ENCODE measurements around the gene FGF3. TPM values are rescaled to one million over a fixed set of nuclear protein-coding genes. Genes with fewer than 3 reads are reported as not detected.

FGF3 gene
- total RNA-seq (2022; extraction: Qiagen RNA extraction) = not detected in 5 replicates

GRCh38 chr11:69818603-69819441 lies at the start of gene FGF3:
FGF3 (minus strand) TSS chr11:69819416; CDS start chr11:69818933, 483 bp downstream.

DNA sequence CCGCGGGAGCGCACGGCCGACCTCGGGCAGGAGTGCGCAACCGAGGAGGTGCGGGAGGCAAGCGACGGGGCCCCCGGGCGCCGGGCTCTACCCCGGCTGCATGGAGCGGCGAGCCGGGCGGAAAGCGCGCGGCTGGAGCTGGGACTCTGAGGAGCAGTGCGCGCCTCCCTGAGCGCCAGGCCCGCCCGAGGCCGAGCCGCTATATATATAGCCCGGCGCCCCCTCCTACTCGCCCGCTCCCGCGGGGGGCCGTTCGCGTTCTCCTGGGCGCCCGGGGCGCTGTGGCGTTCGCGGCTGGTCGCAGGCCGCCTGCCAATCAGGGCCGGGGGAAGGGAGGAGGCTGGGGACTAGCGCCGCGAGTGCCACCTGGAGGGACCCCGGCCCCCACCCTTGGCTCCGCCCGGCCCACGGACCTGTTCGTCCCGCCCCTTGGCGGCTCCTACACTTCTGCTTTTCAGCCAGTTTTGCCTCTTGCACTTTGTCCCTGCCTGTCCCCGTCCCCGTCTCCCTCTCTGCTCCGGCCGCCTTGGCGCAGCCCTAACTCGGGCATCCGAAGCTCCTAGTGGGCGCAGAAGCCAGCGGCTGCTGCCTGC lies 44.0 kb downstream of the FGF3 start, which contains the start of gene FGF4:
Gene FGF4 (minus strand): TSS at position 179 of the 593 bp plus-strand sequence. CDS start 257 bp downstream, outside the sequence.

Other genes with a start within 250 kb of the FGF3 start
- 147 to 223 TPM (median 198 TPM) in 5 replicates for gene CCND1, start 178.3 kb downstream of the FGF3 start, total RNA-seq (2022; extraction: Qiagen RNA extraction)
- gene LTO1, start 144.1 kb downstream of the FGF3 start, total RNA-seq (2022; extraction: Qiagen RNA extraction) = 27.8 to 34.9 TPM (median 34.4 TPM) in 5 replicates
- gene FGF19, start 115.4 kb downstream of the FGF3 start, total RNA-seq (2022; extraction: Qiagen RNA extraction) = 0.05 to 0.09 TPM (median 0.06 TPM) in 4 of 5 replicates, not detected in the other
- 0.03 to 0.09 TPM (median 0.04 TPM) in 3 of 5 replicates, not detected in the others for gene FGF4, start 44.1 kb downstream of the FGF3 start, total RNA-seq (2022; extraction: Qiagen RNA extraction)

All from A549 treated with dexamethasone at 1 μM for 4 hours (cell line).